Lung (tissue), 12 donors: ENCODE measurements around the gene FGF19. TPM values are rescaled to one million over a fixed set of nuclear protein-coding genes. Genes with fewer than 3 reads are reported as not detected.

ENCODE experiments used
- ATAC-seq: fragments of 200-7000 bp; cut with Tn5 transposase; one replicate; pipeline ENCODE4 v1.9.1; 2020; ENCODE audit warnings: moderate number of reproducible peaks; ENCODE audit not compliant: insufficient read depth, low FRiP score
- DNase-seq, 3 donors: peaks; one replicate each; pipeline ENCODE4 v3.0.0-alpha.2; 2013 to 2017
- H3K27ac ChIP-seq, 2 donors: one replicate each; pipeline ENCODE4 v1.5.1; 2013; ENCODE audit warnings: mild to moderate bottlenecking in 2 of 2, moderate library complexity in 2 of 2, control low read depth in 1 of 2, inconsistent platforms in 1 of 2, low read depth in 1 of 2, low read length in 1 of 2
- H3K27me3 ChIP-seq, 3 donors: one replicate each; pipeline ENCODE4 v1.5.1; 2013; ENCODE audit warnings: low read length in 2 of 3; ENCODE audit not compliant: control insufficient read depth in 3 of 3, insufficient read depth in 3 of 3
- H3K36me3 ChIP-seq, 4 donors: one replicate each; pipeline ENCODE4 v1.5.1; 2013; ENCODE audit warnings: low read length in 4 of 4, mild to moderate bottlenecking in 1 of 4, moderate library complexity in 1 of 4; ENCODE audit not compliant: control insufficient read depth in 4 of 4, insufficient read depth in 4 of 4
- H3K4me1 ChIP-seq, 5 donors: one replicate each; pipeline ENCODE4 v1.5.1; 2013; ENCODE audit warnings: low read length in 5 of 5, mild to moderate bottlenecking in 2 of 5, moderate library complexity in 1 of 5; ENCODE audit not compliant: control insufficient read depth in 5 of 5, insufficient read depth in 5 of 5
- H3K4me3 ChIP-seq: one replicate; pipeline ENCODE4 v1.5.1; 2013; ENCODE audit warnings: mild to moderate bottlenecking, control low read depth, moderate library complexity
- H3K9ac ChIP-seq, 2 donors: one replicate each; pipeline ENCODE4 v1.5.1; 2013; ENCODE audit warnings: low read length in 2 of 2, control low read depth in 1 of 2; ENCODE audit not compliant: insufficient read depth in 1 of 2
- H3K9me3 ChIP-seq, 4 donors: one replicate each; pipeline ENCODE4 v1.5.1; 2013; ENCODE audit warnings: low read length in 3 of 4, mild to moderate bottlenecking in 1 of 4, moderate library complexity in 1 of 4; ENCODE audit not compliant: control insufficient read depth in 4 of 4, insufficient read depth in 3 of 4
- WGBS, 2 donors: extraction: QIAGEN DNeasy Blood & Tissue Kit; methylation state at CpG; one replicate each; pipeline ENCODE4 v1.1.7; 2013; 5-methylcytosine and 5-hydroxymethylcytosine counted together
- polyA plus RNA-seq, 2 donors: library from polyadenylated mRNA; stranded (reverse); fragments of 200-250 nt; gene quantifications; one replicate each; pipeline ENCODE4 v1.2.1, GENCODE V29; 2013
- total RNA-seq, 2 donors: library from RNA; depleted of rRNA in 1 of 2; stranded (reverse); fragments of >200 nt in 1 of 2; gene quantifications; one replicate each; pipeline ENCODE4 v1.2.1, GENCODE V29; 2014 to 2021
- TF ChIP-seq, protein P1 (sequence below): IDR thresholded peaks from 2 replicates; pipeline ENCODE4 v1.5.1; 2012; ENCODE audit warnings: mild to moderate bottlenecking; ENCODE audit errors: control extremely low read depth, extremely low read depth
- donor health status: control.
- donor health status: control.
- donor health status: Bipolar disorder and iron deficiency.
- donor health status: healthy.
- donor health status: DM: yes; HTN: yes; CAD: no.

The FGF19 gene
- total and polyA plus RNA-seq, 4 donors, result 0.09 TPM; not detected in 3

DNA sequence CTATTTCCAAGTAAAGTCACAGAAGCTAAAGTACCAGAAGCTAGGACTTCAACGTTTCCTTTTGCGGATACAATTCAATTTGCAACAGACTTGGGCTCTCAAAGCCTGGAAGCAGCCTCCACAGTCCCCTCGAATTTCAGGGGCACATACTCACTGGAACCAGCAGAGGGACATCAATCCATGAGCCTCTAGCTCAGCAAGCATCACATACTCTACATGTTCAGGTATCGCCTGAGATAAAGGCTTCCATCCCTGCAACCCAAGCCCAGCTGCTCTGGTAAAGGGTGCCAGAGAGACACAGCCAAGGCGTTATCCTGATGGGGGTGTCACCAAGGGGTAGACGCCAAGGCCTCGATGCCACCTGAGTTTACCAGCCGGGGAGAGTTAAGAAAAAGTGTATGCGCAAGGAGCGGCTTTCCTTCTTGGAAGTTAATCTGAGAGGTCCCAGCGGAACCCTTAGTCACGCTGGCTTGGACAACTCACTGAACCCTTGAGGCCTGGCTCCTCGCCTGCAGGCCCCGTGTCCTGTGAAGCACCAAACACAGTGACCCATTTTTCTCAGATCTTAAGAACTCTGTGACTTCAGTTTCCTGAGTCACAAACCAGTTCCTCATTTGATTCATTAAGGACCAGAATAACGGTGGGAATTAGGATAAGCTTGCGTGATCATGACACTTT lies 41.7 kb downstream of the FGF19 start:
- H3K9ac ChIP-seq, result no peak overlapping the region
- H3K36me3 ChIP-seq, result peaks cover 0 to 32% (median 9%) of the 10 kb centered on the region in 4 donors
- no peak overlapping the region for H3K27ac ChIP-seq
- DNase-seq, result no peak
- WGBS, 2 donors, result 75 to 84% methylated on average over 16 of the region's 16 CpGs
- no peak for ATAC-seq
- no peaks in the 10 kb centered on the region for H3K27me3 ChIP-seq
- TF ChIP-seq, protein P1, sequence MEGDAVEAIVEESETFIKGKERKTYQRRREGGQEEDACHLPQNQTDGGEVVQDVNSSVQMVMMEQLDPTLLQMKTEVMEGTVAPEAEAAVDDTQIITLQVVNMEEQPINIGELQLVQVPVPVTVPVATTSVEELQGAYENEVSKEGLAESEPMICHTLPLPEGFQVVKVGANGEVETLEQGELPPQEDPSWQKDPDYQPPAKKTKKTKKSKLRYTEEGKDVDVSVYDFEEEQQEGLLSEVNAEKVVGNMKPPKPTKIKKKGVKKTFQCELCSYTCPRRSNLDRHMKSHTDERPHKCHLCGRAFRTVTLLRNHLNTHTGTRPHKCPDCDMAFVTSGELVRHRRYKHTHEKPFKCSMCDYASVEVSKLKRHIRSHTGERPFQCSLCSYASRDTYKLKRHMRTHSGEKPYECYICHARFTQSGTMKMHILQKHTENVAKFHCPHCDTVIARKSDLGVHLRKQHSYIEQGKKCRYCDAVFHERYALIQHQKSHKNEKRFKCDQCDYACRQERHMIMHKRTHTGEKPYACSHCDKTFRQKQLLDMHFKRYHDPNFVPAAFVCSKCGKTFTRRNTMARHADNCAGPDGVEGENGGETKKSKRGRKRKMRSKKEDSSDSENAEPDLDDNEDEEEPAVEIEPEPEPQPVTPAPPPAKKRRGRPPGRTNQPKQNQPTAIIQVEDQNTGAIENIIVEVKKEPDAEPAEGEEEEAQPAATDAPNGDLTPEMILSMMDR, result no peak
- H3K9me3 ChIP-seq, result no peaks in the 10 kb centered on the region
- H3K4me1 ChIP-seq, result peaks cover 0 to 17% (median 4%) of the 10 kb centered on the region in 5 donors
- no peak overlapping the region for H3K4me3 ChIP-seq

DNA sequence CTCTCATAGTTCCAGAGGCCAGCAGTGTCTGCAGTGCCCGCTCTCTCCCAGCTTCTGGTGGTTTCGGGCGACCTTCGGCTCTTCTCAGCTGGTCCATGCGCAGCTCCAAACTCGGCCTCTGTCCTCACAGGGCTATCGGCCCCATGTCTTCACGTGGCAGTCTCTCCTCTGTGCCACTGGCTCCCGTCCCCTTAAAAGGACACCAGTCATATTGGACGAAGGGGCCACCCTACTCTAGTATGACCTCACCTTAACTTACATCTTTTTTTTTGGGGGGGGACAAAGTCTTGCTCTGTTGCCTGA lies 42.5 kb downstream of the FGF19 start:
- WGBS, 2 donors, result 79 to 95% methylated on average over 10 of the region's 10 CpGs
- ATAC-seq (no peak), DNase-seq (no peak)

DNA sequence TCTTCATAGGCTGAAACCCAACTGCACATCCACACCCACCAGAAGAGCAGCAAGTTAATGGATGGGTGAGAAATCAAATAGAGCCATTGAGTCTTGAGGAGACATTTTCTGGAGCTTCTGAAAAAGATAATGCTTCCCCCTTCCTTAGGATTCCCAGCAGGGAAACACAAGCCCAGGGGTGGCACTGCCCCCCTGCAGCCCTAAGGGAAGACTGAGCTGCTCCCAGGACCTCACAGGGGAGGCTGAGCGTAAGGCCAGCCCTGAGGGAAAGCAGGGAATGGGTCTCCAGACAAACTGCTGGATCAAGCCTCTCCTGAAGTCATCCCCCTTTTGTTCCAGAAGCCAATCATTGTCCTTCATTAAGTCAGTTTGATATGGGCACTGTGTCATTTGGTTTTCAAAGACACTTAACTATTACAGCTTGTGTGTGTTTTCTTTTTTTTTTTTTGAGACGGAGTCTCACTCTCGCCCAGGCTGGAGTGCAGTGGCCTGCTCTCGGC lies 43.8 kb downstream of the FGF19 start:
- Histone ChIP-seq H3K36me3 (peaks cover 0 to 18% (median 7%) of the 10 kb centered on the region in 4 donors), H3K9ac (no peak overlapping the region), H3K27ac (no peak overlapping the region), H3K4me1 (peaks cover 0 to 17% (median 4%) of the 10 kb centered on the region in 5 donors), H3K4me3 (no peak overlapping the region), H3K9me3 (no peaks in the 10 kb centered on the region), H3K27me3 (no peaks in the 10 kb centered on the region)
- DNase-seq (no peak), ATAC-seq (no peak)
- TF ChIP-seq, protein P1, result no peak
- 94 to 100% methylated on average over 4 of the region's 4 CpGs for WGBS, 2 donors

More for the DNA sequence above, 42.5 kb downstream of the FGF19 start:
- TF ChIP-seq, protein P1, result no peak
- Histone ChIP-seq H3K27ac (no peak overlapping the region), H3K27me3 (no peaks in the 10 kb centered on the region), H3K36me3 (peaks cover 0 to 24% (median 9%) of the 10 kb centered on the region in 4 donors), H3K4me1 (peaks cover 0 to 17% (median 4%) of the 10 kb centered on the region in 5 donors), H3K9me3 (no peaks in the 10 kb centered on the region), H3K4me3 (no peak overlapping the region), H3K9ac (no peak overlapping the region)
